Mesenchymal stem cell (in vitro differentiated cells and primary cell): Measurements from ENCODE around the gene RAP1GAP.
A peak's percentile ranks its signal among the peaks of the same experiment; 100 is the strongest.

Experiments used
- DNase-seq: peaks from one replicate; pipeline ENCODE4 v3.0.0-alpha.2; 2013
- H2AFZ ChIP-seq: one replicate; pipeline ENCODE4 v1.6.1; 2013; ENCODE audit warnings: low read depth, mild to moderate bottlenecking, control low read depth, inconsistent platforms, low read length, moderate library complexity
- H2AK5ac ChIP-seq: 2 replicates; pipeline ENCODE4 v1.6.1; 2013; ENCODE audit warnings: low read length, moderate library complexity, mild to moderate bottlenecking, inconsistent platforms; ENCODE audit not compliant: severe bottlenecking
- H2BK120ac ChIP-seq: one replicate; pipeline ENCODE4 v1.6.1; 2013; ENCODE audit warnings: low read depth, mild to moderate bottlenecking, inconsistent platforms, low read length, moderate library complexity
- H2BK12ac ChIP-seq, 2 experiments: one replicate each; pipeline ENCODE4 v1.6.1; 2013; ENCODE audit warnings: inconsistent platforms in 2 of 2, low read length in 2 of 2, mild to moderate bottlenecking in 2 of 2, moderate library complexity in 2 of 2, control low read depth in 1 of 2
- H2BK15ac ChIP-seq: one replicate; pipeline ENCODE4 v1.6.1; 2013; ENCODE audit warnings: mild to moderate bottlenecking, low read depth, inconsistent platforms; ENCODE audit not compliant: poor library complexity, severe bottlenecking
- H2BK5ac ChIP-seq: 2 replicates; pipeline ENCODE4 v1.6.1; 2013; ENCODE audit warnings: low read depth, mild to moderate bottlenecking, low read length, control low read depth, inconsistent platforms; ENCODE audit not compliant: poor library complexity, severe bottlenecking
- H3K14ac ChIP-seq, 2 experiments: one replicate each; pipeline ENCODE4 v1.6.1; 2013; ENCODE audit warnings: inconsistent platforms in 2 of 2, low read length in 2 of 2, control low read depth in 1 of 2, mild to moderate bottlenecking in 1 of 2, moderate library complexity in 1 of 2
- H3K18ac ChIP-seq, 2 experiments: one replicate each; pipeline ENCODE4 v1.6.1; 2013; ENCODE audit warnings: inconsistent platforms in 2 of 2, low read length in 2 of 2, control low read depth in 1 of 2, low read depth in 1 of 2, mild to moderate bottlenecking in 1 of 2
- H3K23ac ChIP-seq, 2 experiments: one replicate each; pipeline ENCODE4 v1.6.1; 2013; ENCODE audit warnings: inconsistent platforms in 2 of 2, low read length in 2 of 2, mild to moderate bottlenecking in 2 of 2, moderate library complexity in 2 of 2, control low read depth in 1 of 2
- H3K27ac ChIP-seq: 2 replicates; pipeline ENCODE4 v1.5.1; 2013; ENCODE audit warnings: mild to moderate bottlenecking, moderate library complexity, low read length, control low read depth, inconsistent platforms; ENCODE audit not compliant: poor library complexity, severe bottlenecking
- H3K27me3 ChIP-seq, 2 experiments: 2 replicates each; pipeline versions ENCODE4 v1.6.1 to v1.7.0; 2013; ENCODE audit warnings: low read length in 2 of 2, mild to moderate bottlenecking in 2 of 2, moderate library complexity in 2 of 2, control low read depth in 1 of 2, inconsistent platforms in 1 of 2; ENCODE audit not compliant: control insufficient read depth in 1 of 2, insufficient read depth in 1 of 2
- H3K36me3 ChIP-seq, 2 experiments: 2 replicates each; pipeline versions ENCODE4 v1.6.1 to v1.7.0; 2013; ENCODE audit warnings: low read length in 2 of 2, control low read depth in 1 of 2, inconsistent platforms in 1 of 2, low read depth in 1 of 2, mild to moderate bottlenecking in 1 of 2; ENCODE audit not compliant: insufficient read depth in 2 of 2, control insufficient read depth in 1 of 2
- H3K4ac ChIP-seq, 2 experiments: one replicate each; pipeline ENCODE4 v1.6.1; 2013; ENCODE audit warnings: inconsistent platforms in 2 of 2, low read length in 2 of 2, mild to moderate bottlenecking in 2 of 2, moderate library complexity in 2 of 2, control low read depth in 1 of 2, low read depth in 1 of 2
- H3K4me1 ChIP-seq: 2 replicates; pipeline ENCODE4 v1.6.1; 2013; ENCODE audit warnings: low read depth, low read length, control low read depth; ENCODE audit not compliant: control insufficient read depth, insufficient read depth
- H3K4me2 ChIP-seq: 2 replicates; pipeline ENCODE4 v1.6.1; 2013; ENCODE audit warnings: low read length, mild to moderate bottlenecking, inconsistent platforms; ENCODE audit not compliant: poor library complexity, severe bottlenecking
- H3K4me3 ChIP-seq, 2 experiments: 2 replicates each; pipeline versions ENCODE4 v1.5.1 to v1.7.0; 2013; ENCODE audit warnings: low read length in 2 of 2, mild to moderate bottlenecking in 2 of 2, control low read depth in 1 of 2, low read depth in 1 of 2; ENCODE audit not compliant: insufficient read depth in 1 of 2
- H3K79me1 ChIP-seq: replicated peaks from 2 replicates; pipeline ENCODE4 v1.6.1; 2013; ENCODE audit warnings: mild to moderate bottlenecking, control low read depth, low read length, inconsistent platforms; ENCODE audit not compliant: poor library complexity, severe bottlenecking
- H3K9ac ChIP-seq: 2 replicates; pipeline ENCODE4 v1.7.0; 2013; ENCODE audit warnings: mild to moderate bottlenecking, low read length, moderate library complexity
- H3K9me3 ChIP-seq: 2 replicates; pipeline ENCODE4 v1.7.0; 2013; ENCODE audit warnings: mild to moderate bottlenecking, low read length; ENCODE audit not compliant: control insufficient read depth
- H4K8ac ChIP-seq: one replicate; pipeline ENCODE4 v1.6.1; 2013; ENCODE audit warnings: inconsistent platforms, mild to moderate bottlenecking, low read length, moderate library complexity
- H4K91ac ChIP-seq: one replicate; pipeline ENCODE4 v1.6.1; 2013; ENCODE audit warnings: mild to moderate bottlenecking, low read length, inconsistent platforms
- WGBS: methylation state at CpG from one replicate; pipeline ENCODE4 v1.1.7; 2013; ENCODE audit warnings: mixed read lengths; 5-methylcytosine and 5-hydroxymethylcytosine counted together

RAP1GAP gene

DNA sequence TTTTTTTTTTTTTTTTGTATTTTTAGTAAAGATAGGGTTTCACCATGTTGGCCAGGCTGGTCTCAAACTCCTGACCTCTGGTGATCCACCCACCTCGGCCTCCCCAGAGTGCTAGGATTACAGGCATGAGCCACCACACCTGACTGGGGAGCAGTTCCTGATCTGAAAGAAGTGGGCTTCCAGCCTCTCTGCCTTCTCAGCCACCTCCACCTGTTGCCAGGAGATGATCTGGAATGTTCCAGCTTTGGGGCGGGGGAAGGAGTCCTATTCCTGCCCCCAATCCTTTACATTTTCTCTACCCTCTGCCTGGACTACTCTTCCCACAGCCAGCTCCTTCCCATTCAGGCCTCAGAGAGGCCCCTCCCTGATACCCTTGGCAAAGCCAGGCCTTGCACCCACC lies 28.1 kb downstream of the RAP1GAP start:
- WGBS: 79% methylated on average over 2 of the region's 2 CpGs
- Histone ChIP-seq H3K18ac (no peak overlapping the region), H2AK5ac (no peak overlapping the region), H3K4me1 (peaks cover 14% of the 10 kb centered on the region), H3K14ac (no peak overlapping the region), H3K27me3 (peaks cover 11 to 54% of the 10 kb centered on the region in 2 experiments), H3K4me2 (no peak overlapping the region), H3K36me3 (no peaks in the 10 kb centered on the region), H3K4ac (no peak overlapping the region), H2BK5ac (no peak overlapping the region), H4K91ac (no peak overlapping the region), H4K8ac (no peak overlapping the region), H2BK12ac (no peak overlapping the region), H3K9ac (no peak overlapping the region), H3K9me3 (no peaks in the 10 kb centered on the region), H2BK120ac (no peak overlapping the region), H3K27ac (no peak overlapping the region), H2BK15ac (no peak overlapping the region), H3K4me3 (no peak overlapping the region), H3K23ac (no peak overlapping the region), H2AFZ (no peak overlapping the region), H3K79me1 (no peaks in the 10 kb centered on the region)
- no peak for DNase-seq

DNA sequence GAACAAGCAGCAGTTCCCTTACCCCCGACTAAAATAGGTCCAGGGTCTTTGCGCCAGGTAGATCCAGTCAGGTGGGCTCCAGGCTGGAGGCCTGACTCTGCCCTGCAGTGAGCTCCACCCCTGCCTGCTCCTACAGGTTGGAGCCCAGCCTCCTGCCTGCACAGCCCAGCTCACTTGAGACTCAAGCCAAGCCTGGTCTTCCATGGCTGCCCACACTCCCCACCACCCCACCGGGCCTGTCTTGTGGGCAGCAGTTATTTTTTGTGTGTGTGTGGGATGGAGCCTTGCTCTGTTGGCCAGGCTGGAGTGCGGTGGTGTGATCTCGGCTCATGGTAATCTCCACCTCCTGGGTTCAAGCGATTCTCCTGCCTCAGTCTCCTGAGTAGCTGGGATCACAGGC lies 28.5 kb downstream of the RAP1GAP start:
- no peak overlapping the region for H2AK5ac ChIP-seq
- H4K91ac ChIP-seq: no peak overlapping the region
- no peak overlapping the region for H3K4ac ChIP-seq
- no peak overlapping the region for H3K4me2 ChIP-seq
- H2BK15ac ChIP-seq: no peak overlapping the region
- no peak overlapping the region for H3K23ac ChIP-seq
- H3K79me1 ChIP-seq: no peaks in the 10 kb centered on the region
- H2BK5ac ChIP-seq: no peak overlapping the region
- no peak overlapping the region for H3K18ac ChIP-seq
- no peaks in the 10 kb centered on the region for H3K36me3 ChIP-seq
- H3K9ac ChIP-seq: no peak overlapping the region
- no peak overlapping the region for H2BK12ac ChIP-seq
- H3K4me3 ChIP-seq: no peak overlapping the region
- no peak overlapping the region for H2AFZ ChIP-seq
- WGBS: 92% methylated on average over 4 of the region's 6 CpGs
- no peak overlapping the region for H3K14ac ChIP-seq
- H3K27ac ChIP-seq: no peak overlapping the region
- H3K9me3 ChIP-seq: no peaks in the 10 kb centered on the region
- DNase-seq: no peak
- peaks cover 14% of the 10 kb centered on the region for H3K4me1 ChIP-seq
- peaks cover 11 to 54% of the 10 kb centered on the region in 2 experiments for H3K27me3 ChIP-seq
- H2BK120ac ChIP-seq: no peak overlapping the region
- H4K8ac ChIP-seq: no peak overlapping the region

DNA sequence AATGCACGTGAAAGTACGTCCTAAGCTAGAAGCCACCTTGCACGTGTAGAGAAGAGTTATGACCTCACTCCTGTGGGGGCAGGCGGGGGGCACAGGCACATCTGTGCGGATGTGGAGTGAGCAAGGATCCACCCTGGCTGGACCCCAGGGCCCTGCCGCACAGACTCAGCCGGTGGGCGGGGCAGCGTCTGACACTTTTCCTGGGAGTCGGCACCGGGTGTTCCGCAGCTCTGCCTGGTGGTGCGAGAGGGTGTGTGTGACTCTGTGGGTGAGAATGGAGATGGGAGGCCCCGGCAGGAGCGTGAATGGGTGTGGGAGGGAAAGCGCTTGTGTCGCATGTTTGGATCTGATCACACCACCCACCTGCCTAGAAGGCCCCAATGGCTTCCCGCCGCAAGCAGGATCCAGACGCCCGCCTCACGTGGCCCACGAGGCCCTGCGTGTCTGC lies 29.5 kb downstream of the RAP1GAP start:
- H2AK5ac ChIP-seq: no peak overlapping the region
- H3K9me3 ChIP-seq: no peaks in the 10 kb centered on the region
- H4K91ac ChIP-seq: no peak overlapping the region
- peak overlapping the region in 1 of 2 experiments; percentile 5 for H3K4me3 ChIP-seq
- H3K79me1 ChIP-seq: no peaks in the 10 kb centered on the region
- no peak overlapping the region for H2BK5ac ChIP-seq
- H2BK12ac ChIP-seq: no peak overlapping the region
- H3K23ac ChIP-seq: no peak overlapping the region
- no peak overlapping the region for H3K9ac ChIP-seq
- H3K18ac ChIP-seq: no peak overlapping the region
- peaks cover 11 to 62% of the 10 kb centered on the region in 2 experiments for H3K27me3 ChIP-seq
- no peak overlapping the region for H2BK120ac ChIP-seq
- no peak overlapping the region for H3K14ac ChIP-seq
- WGBS: 37% methylated on average over 16 of the region's 24 CpGs
- no peak overlapping the region for H4K8ac ChIP-seq
- DNase-seq: no peak
- H3K4ac ChIP-seq: no peak overlapping the region
- H3K4me1 ChIP-seq: peaks cover 24% of the 10 kb centered on the region
- no peak overlapping the region for H2AFZ ChIP-seq
- H2BK15ac ChIP-seq: no peak overlapping the region
- H3K36me3 ChIP-seq: no peaks in the 10 kb centered on the region
- no peak overlapping the region for H3K27ac ChIP-seq
- no peak overlapping the region for H3K4me2 ChIP-seq

DNA sequence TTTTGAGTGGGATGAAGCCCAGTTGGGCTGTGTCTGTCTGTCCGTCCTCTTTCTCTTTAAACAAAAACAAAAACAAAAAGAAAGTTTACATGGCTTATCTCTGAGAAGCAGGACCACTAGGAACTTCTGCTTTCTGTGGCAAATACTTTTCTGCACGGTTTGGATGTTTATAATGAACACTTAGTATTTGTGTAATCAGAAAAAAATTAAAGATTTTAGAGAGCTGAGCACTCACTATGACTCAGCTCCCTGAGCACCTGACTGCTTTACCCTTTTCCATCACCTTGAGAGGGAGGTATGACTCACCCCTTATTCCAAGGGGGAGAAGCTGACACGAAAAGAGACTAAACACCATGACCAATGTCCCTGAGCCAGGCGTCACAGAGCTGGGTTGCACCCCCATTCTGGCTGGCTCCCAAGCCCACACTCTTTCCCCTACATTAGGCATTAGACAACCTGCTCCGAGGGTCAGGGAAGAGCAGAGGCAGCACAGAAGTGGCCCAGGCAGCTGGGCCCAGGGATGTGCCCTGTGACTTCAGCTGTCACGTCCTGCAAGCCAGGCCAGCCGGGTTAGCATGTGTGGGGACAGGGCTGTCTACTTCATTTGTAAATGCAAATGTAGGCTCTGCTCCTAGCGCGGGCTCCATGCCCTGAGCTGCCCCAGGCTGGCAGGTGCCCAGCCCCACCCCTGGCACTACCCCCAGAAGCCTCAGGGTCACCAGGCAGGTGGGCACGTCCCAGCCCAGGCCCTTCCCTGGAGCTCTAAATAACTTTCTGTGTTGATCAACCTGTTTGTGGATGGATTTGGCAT lies 30.4 kb downstream of the RAP1GAP start:
- Histone ChIP-seq H4K91ac (no peak overlapping the region), H3K9ac (no peak overlapping the region), H2BK15ac (no peak overlapping the region), H2BK5ac (no peak overlapping the region), H2BK12ac (no peak overlapping the region), H4K8ac (no peak overlapping the region), H2AFZ (no peak overlapping the region), H3K4ac (no peak overlapping the region), H2BK120ac (no peak overlapping the region), H3K18ac (no peak overlapping the region), H3K14ac (no peak overlapping the region), H3K4me2 (no peak overlapping the region), H2AK5ac (no peak overlapping the region), H3K4me3 (no peak overlapping the region), H3K9me3 (no peaks in the 10 kb centered on the region), H3K79me1 (no peaks in the 10 kb centered on the region), H3K27ac (peak overlapping the region; percentile 47), H3K36me3 (no peaks in the 10 kb centered on the region), H3K27me3 (peaks cover 5 to 60% of the 10 kb centered on the region in 2 experiments), H3K23ac (no peak overlapping the region), H3K4me1 (peaks cover 32% of the 10 kb centered on the region)
- DNase-seq: peak; percentile 64
- 51% methylated on average over 9 of the region's 10 CpGs for WGBS
